Measurements from ENCODE around the gene ADIG. TPM values are rescaled to one million over a fixed set of nuclear protein-coding genes. Genes with fewer than 3 reads are reported as not detected.

Gene ADIG
- total and polyA plus RNA-seq, 10 donors: not detected

GRCh38 chr20:38548356-38549083 lies 32.5 kb upstream of the ADIG start:
- H3K4me1 ChIP-seq: no peaks in the 10 kb centered on the region
- TF ChIP-seq POLR2A (IDR thresholded peaks at IDR 0.05) (no peak), POLR2AphosphoS5 (IDR thresholded peaks at IDR 0.05) (no peak), CTCF (IDR thresholded peaks at IDR 0.05 in 8 of 11, conservative IDR thresholded peaks at IDR 0.05 in 3 of 11) (no peak)
- intact Hi-C loops (cut with DNase I; ENCODE audit: low total_unique reads): no loop called here
- H3K9me3 ChIP-seq: no peaks in the 10 kb centered on the region
- H3K27me3 ChIP-seq (replicated peaks in 1 of 7): no peaks in the 10 kb centered on the region
- peaks cover 6 to 100% (median 92%) of the 10 kb centered on the region in 6 donors for H3K36me3 ChIP-seq
- no peak for DNase-seq
- H3K4me3 ChIP-seq: no peak overlapping the region
- 78 to 91% (median 86%) methylated on average over 3 of the region's 3 CpGs for WGBS, 5 donors
- no peak overlapping the region for H3K27ac ChIP-seq

GRCh38 chr20:38550274-38550673 lies 30.7 kb upstream of the ADIG start:
- H3K4me1 ChIP-seq: no peaks in the 10 kb centered on the region
- H3K27ac ChIP-seq: no peak overlapping the region
- no peak overlapping the region for H3K4me3 ChIP-seq
- WGBS, 5 donors: 96 to 100% (median 100%) methylated on average over 1 of the region's 1 CpG
- TF ChIP-seq POLR2AphosphoS5 (IDR thresholded peaks at IDR 0.05): no peak
- TF ChIP-seq POLR2A (IDR thresholded peaks at IDR 0.05): no peak
- no peak for TF ChIP-seq CTCF (IDR thresholded peaks at IDR 0.05 in 8 of 11, conservative IDR thresholded peaks at IDR 0.05 in 3 of 11)
- no peak for DNase-seq
- H3K36me3 ChIP-seq: peaks cover 6 to 100% (median 92%) of the 10 kb centered on the region in 6 donors
- intact Hi-C loops (cut with DNase I; ENCODE audit: low total_unique reads): no loop called here
- H3K27me3 ChIP-seq (replicated peaks in 1 of 7): no peaks in the 10 kb centered on the region
- no peaks in the 10 kb centered on the region for H3K9me3 ChIP-seq

GRCh38 chr20:38551056-38551626 lies 29.9 kb upstream of the ADIG start:
- Histone ChIP-seq H3K27ac (no peak overlapping the region), H3K9me3 (no peaks in the 10 kb centered on the region), H3K36me3 (peaks cover 6 to 100% (median 92%) of the 10 kb centered on the region in 6 donors), H3K4me1 (no peaks in the 10 kb centered on the region), H3K27me3 (replicated peaks in 1 of 7) (no peaks in the 10 kb centered on the region), H3K4me3 (no peak overlapping the region)
- 89 to 93% (median 93%) methylated on average over 7 of the region's 7 CpGs for WGBS, 5 donors
- intact Hi-C loops (cut with DNase I; ENCODE audit: low total_unique reads): no loop called here
- TF ChIP-seq POLR2A (IDR thresholded peaks at IDR 0.05): no peak
- no peak for TF ChIP-seq POLR2AphosphoS5 (IDR thresholded peaks at IDR 0.05)
- no peak for TF ChIP-seq CTCF (IDR thresholded peaks at IDR 0.05 in 8 of 11, conservative IDR thresholded peaks at IDR 0.05 in 3 of 11)
- no peak for DNase-seq

DNA sequence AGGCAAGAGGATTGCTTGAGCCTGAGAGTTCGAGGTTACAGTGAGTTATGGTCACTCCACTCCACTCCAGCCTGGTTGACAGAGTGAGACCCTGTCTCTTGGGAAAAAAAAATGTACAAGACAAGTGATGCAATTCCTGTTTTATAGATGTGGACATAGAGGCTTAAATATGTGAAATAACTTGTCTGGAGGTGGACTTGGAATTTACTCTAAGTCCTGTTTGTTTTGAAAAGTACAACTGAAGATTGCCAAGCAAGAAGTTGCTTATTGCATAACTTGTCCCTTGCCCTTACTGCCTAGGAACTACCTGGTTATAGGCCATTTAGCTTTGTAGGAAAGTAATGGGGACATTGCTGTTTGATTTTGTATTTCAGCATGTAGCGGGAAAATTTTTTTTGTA lies 26.0 kb upstream of the ADIG start:
- Histone ChIP-seq H3K9me3 (no peaks in the 10 kb centered on the region), H3K27me3 (replicated peaks in 1 of 7) (no peaks in the 10 kb centered on the region), H3K36me3 (peaks cover 2 to 100% (median 93%) of the 10 kb centered on the region in 6 donors), H3K4me1 (no peaks in the 10 kb centered on the region), H3K27ac (no peak overlapping the region), H3K4me3 (no peak overlapping the region)
- intact Hi-C loops (cut with DNase I; ENCODE audit: low total_unique reads): no loop called here
- no peak for DNase-seq
- 81 to 98% (median 93%) methylated on average over 2 of the region's 2 CpGs for WGBS, 5 donors
- TF ChIP-seq POLR2AphosphoS5 (IDR thresholded peaks at IDR 0.05) (no peak), POLR2A (IDR thresholded peaks at IDR 0.05) (no peak), CTCF (IDR thresholded peaks at IDR 0.05 in 8 of 11, conservative IDR thresholded peaks at IDR 0.05 in 3 of 11) (no peak)

Data from spleen (tissue), 11 donors.